Loucy (cell line): ENCODE results near the gene VCAN.

Source experiments
- H2AFZ ChIP-seq: fragments of 200-600 bp; sonication (generic); 2 replicates; pipeline ENCODE4 v1.6.0; 2016; ENCODE audit warnings: antibody characterized with exemption, mild to moderate bottlenecking, low read length, moderate library complexity
- H3F3A ChIP-seq: fragments of 200-600 bp; 2 replicates; pipeline ENCODE4 v1.6.0; 2016; ENCODE audit warnings: antibody characterized with exemption, low read depth, mild to moderate bottlenecking
- H3K27me3 ChIP-seq: fragments of 200-600 bp; sonication (generic); 2 replicates; pipeline ENCODE4 v1.6.1; 2014; ENCODE audit warnings: low read length, mild to moderate bottlenecking; ENCODE audit not compliant: insufficient read depth, poor library complexity, severe bottlenecking
- H3K36me3 ChIP-seq: fragments of 200-600 bp; sonication (generic); 2 replicates; pipeline ENCODE4 v1.6.1; 2016; ENCODE audit warnings: low read length; ENCODE audit not compliant: insufficient read depth
- H3K4me1 ChIP-seq: fragments of 200-600 bp; sonication (generic); 2 replicates; pipeline ENCODE4 v1.5.1; 2014; ENCODE audit warnings: low read length, mild to moderate bottlenecking; ENCODE audit not compliant: insufficient read depth, poor library complexity, severe bottlenecking
- H3K4me2 ChIP-seq: fragments of 200-600 bp; sonication (generic); 2 replicates; pipeline ENCODE4 v1.6.0; 2014; ENCODE audit warnings: antibody characterized with exemption, low read length, low read depth, mild to moderate bottlenecking; ENCODE audit not compliant: poor library complexity, severe bottlenecking
- H3K4me3 ChIP-seq: fragments of 200-600 bp; sonication (generic); 2 replicates; pipeline ENCODE4 v1.5.1; 2014; ENCODE audit warnings: low read length, mild to moderate bottlenecking, mixed read lengths; ENCODE audit not compliant: poor library complexity, severe bottlenecking
- H3K79me2 ChIP-seq: fragments of 200-600 bp; sonication (generic); 2 replicates; pipeline ENCODE4 v1.6.1; 2014; ENCODE audit warnings: low read length; ENCODE audit not compliant: insufficient read depth
- H3K9ac ChIP-seq: fragments of 200-600 bp; sonication (generic); 2 replicates; pipeline ENCODE4 v1.6.0; 2014; ENCODE audit warnings: mild to moderate bottlenecking, low read depth, low read length, moderate library complexity; ENCODE audit not compliant: poor library complexity, severe bottlenecking
- H3K9me2 ChIP-seq: fragments of 200-600 bp; sonication (generic); replicated peaks from 2 replicates; pipeline ENCODE4 v1.6.1; 2016; ENCODE audit warnings: low read depth, low read length, mixed read lengths
- H3K9me3 ChIP-seq: fragments of 200-600 bp; sonication (generic); 2 replicates; pipeline ENCODE4 v1.6.1; 2014; ENCODE audit warnings: mild to moderate bottlenecking, antibody characterized with exemption, low read length, low read depth; ENCODE audit not compliant: insufficient read depth
- H4K20me1 ChIP-seq: fragments of 200-600 bp; sonication (generic); 2 replicates; pipeline ENCODE4 v1.6.0; 2014; ENCODE audit warnings: antibody characterized with exemption, low read length, mild to moderate bottlenecking; ENCODE audit not compliant: insufficient read depth, poor library complexity, severe bottlenecking
- EZH2phosphoT487 ChIP-seq: fragments of 200-600 bp; IDR thresholded peaks from 2 replicates; pipeline ENCODE4 v1.6.1; 2018; ENCODE audit warnings: antibody characterized with exemption, mild to moderate bottlenecking, moderate library complexity, borderline replicate concordance
- TF ChIP-seq, protein P1 (sequence below): fragments of 200-600 bp; sonication (generic); conservative IDR thresholded peaks from 2 replicates; pipeline ENCODE4 v1.5.1; 2014; ENCODE audit warnings: mild to moderate bottlenecking, antibody characterized with exemption, low read length

VCAN gene

DNA sequence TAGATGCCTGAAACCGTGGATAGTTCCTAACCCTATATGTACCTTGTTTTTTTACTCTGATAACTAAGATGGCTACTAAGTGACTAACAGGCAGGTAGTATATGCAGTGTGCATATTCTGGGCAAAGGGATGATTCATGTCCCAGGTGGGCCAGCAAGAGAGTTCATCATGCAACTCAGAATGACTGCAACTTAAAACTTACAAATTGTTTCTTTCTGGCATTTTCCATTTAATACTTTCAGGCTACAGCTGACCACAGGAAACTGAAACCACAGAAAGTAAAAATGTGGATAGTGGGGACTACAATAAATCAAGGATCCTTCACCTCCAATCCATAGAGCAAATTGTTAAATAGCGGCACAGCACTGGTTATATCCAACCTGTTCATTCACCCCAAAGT is 30.7 kb upstream of the VCAN start:
- no peak overlapping the region for H2AFZ ChIP-seq
- H3K27me3 ChIP-seq = no peaks in the 10 kb centered on the region
- H4K20me1 ChIP-seq = no peaks in the 10 kb centered on the region

DNA sequence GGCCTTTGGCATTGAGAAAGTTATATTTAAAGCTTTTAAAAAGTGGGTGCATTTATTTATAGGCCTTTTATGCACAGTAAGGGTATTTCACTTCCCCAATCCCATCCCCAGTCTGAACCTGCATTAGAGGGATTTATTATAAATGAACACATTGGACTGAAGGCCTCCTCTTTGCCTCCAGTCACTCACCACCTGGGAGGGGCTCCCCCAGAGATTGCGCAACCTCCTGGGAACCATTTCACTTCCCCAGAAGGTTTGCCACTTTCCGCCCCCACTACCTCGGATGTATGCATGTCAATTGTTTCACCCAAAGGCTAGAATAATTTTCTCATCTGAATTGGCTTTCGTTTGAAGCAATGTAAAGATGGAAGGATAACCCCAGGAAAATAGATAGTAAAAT is 29.8 kb upstream of the VCAN start:
- TF ChIP-seq EZH2phosphoT487 = no peak
- TF ChIP-seq, protein P1, sequence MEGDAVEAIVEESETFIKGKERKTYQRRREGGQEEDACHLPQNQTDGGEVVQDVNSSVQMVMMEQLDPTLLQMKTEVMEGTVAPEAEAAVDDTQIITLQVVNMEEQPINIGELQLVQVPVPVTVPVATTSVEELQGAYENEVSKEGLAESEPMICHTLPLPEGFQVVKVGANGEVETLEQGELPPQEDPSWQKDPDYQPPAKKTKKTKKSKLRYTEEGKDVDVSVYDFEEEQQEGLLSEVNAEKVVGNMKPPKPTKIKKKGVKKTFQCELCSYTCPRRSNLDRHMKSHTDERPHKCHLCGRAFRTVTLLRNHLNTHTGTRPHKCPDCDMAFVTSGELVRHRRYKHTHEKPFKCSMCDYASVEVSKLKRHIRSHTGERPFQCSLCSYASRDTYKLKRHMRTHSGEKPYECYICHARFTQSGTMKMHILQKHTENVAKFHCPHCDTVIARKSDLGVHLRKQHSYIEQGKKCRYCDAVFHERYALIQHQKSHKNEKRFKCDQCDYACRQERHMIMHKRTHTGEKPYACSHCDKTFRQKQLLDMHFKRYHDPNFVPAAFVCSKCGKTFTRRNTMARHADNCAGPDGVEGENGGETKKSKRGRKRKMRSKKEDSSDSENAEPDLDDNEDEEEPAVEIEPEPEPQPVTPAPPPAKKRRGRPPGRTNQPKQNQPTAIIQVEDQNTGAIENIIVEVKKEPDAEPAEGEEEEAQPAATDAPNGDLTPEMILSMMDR = no peak
- Histone ChIP-seq H3K9me3 (no peaks in the 10 kb centered on the region), H3F3A (no peaks in the 10 kb centered on the region), H2AFZ (no peak overlapping the region), H3K4me3 (no peak overlapping the region), H3K4me1 (no peaks in the 10 kb centered on the region), H4K20me1 (no peaks in the 10 kb centered on the region), H3K79me2 (no peaks in the 10 kb centered on the region), H3K4me2 (no peak overlapping the region), H3K36me3 (no peaks in the 10 kb centered on the region), H3K9ac (no peak overlapping the region), H3K27me3 (no peaks in the 10 kb centered on the region), H3K9me2 (no peaks in the 10 kb centered on the region)

More for the DNA sequence above, 30.7 kb upstream of the VCAN start:
- H3K9ac ChIP-seq = no peak overlapping the region
- no peaks in the 10 kb centered on the region for H3K9me3 ChIP-seq
- no peak overlapping the region for H3K4me2 ChIP-seq
- no peaks in the 10 kb centered on the region for H3K36me3 ChIP-seq
- H3K4me1 ChIP-seq = no peaks in the 10 kb centered on the region
- no peak overlapping the region for H3K4me3 ChIP-seq
- H3K79me2 ChIP-seq = no peaks in the 10 kb centered on the region
- TF ChIP-seq, protein P1 = no peak
- no peak for TF ChIP-seq EZH2phosphoT487
- no peaks in the 10 kb centered on the region for H3K9me2 ChIP-seq
- H3F3A ChIP-seq = no peaks in the 10 kb centered on the region

DNA sequence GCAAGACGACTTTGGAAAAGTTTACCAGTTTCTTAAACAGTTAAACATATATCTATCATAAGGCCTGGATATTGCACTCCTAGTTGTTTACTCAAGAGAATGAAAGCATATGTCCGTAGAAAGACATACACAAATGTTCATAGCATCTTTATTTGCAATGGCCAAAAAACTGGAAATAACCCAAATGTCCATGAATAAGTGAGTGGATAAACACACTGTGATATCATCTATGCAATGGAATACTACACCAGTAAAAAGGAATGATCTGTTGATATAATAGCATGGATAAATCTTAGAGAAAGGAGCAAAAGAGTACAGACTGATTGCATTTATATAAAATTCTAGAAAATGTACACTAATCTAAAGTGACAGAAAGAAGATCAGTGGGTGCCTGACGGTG is 28.0 kb upstream of the VCAN start:
- H3K9me3 ChIP-seq = no peaks in the 10 kb centered on the region
- H2AFZ ChIP-seq = no peak overlapping the region
- no peaks in the 10 kb centered on the region for H3K79me2 ChIP-seq
- H3K4me3 ChIP-seq = no peak overlapping the region
- no peaks in the 10 kb centered on the region for H3F3A ChIP-seq
- no peak overlapping the region for H3K4me2 ChIP-seq
- H4K20me1 ChIP-seq = no peaks in the 10 kb centered on the region
- H3K9me2 ChIP-seq = no peaks in the 10 kb centered on the region
- H3K9ac ChIP-seq = no peak overlapping the region
- no peaks in the 10 kb centered on the region for H3K27me3 ChIP-seq
- no peak for TF ChIP-seq EZH2phosphoT487
- TF ChIP-seq, protein P1 = no peak
- H3K4me1 ChIP-seq = no peaks in the 10 kb centered on the region
- no peaks in the 10 kb centered on the region for H3K36me3 ChIP-seq
